IMR-90 (cell line): ENCODE results near the gene DDX21. TPM values are rescaled to one million over a fixed set of nuclear protein-coding genes. Genes with fewer than 3 reads are reported as not detected.

ENCODE experiments used
- ATAC-seq: fragments of 200-7000 bp; cut with Tn5 transposase; 2 replicates; pipeline ENCODE4 v1.9.1; 2020; ENCODE audit warnings: low read depth, mild to moderate bottlenecking, moderate library complexity
- BruUV-seq: library from RNA; stranded (reverse); fragments of 400-500 nt; replicated peaks from 2 replicates; lab custom pipeline; 2021; lab: Mats Ljungman, UMichigan
- CTCF ChIA-PET: fragments of 300-600 bp; formaldehyde crosslinking; extraction: SDS; loops from one replicate; lab custom pipeline; 2021; ENCODE audit warnings: antibody characterized with exemption; lab: Yijun Ruan, JAX
- POLR2A ChIA-PET: fragments of 300-600 bp; sonication (Branson Sonifier 250); formaldehyde crosslinking; loops from one replicate; lab custom pipeline; 2022; ENCODE audit warnings: antibody characterized with exemption; ENCODE audit not compliant: unreplicated experiment; lab: Charles Lee
- DNase-seq: peaks from one replicate; pipeline ENCODE4 v3.0.0; 2013
- H2AFZ ChIP-seq: replicated peaks from 2 replicates; pipeline ENCODE3; 2013; ENCODE audit warnings: low read length, mild to moderate bottlenecking; ENCODE audit not compliant: poor library complexity
- H2AK5ac ChIP-seq: 2 replicates; pipeline ENCODE4 v1.6.1; 2013; ENCODE audit warnings: low read depth, low read length, inconsistent platforms
- H2AK9ac ChIP-seq: replicated peaks from 2 replicates; pipeline ENCODE3; 2013; ENCODE audit warnings: mild to moderate bottlenecking, low read depth, low read length, moderate library complexity; ENCODE audit not compliant: poor library complexity
- H2BK120ac ChIP-seq: 2 replicates; pipeline ENCODE4 v1.6.1; 2013; ENCODE audit warnings: low read depth, low read length, inconsistent platforms
- H2BK15ac ChIP-seq: 3 replicates; pipeline ENCODE4 v1.6.1; 2013; ENCODE audit warnings: low read depth, low read length, inconsistent platforms
- H2BK20ac ChIP-seq: 2 replicates; pipeline ENCODE4 v1.6.1; 2013; ENCODE audit warnings: low read depth, mild to moderate bottlenecking, inconsistent platforms, low read length, moderate library complexity
- H2BK5ac ChIP-seq: 2 replicates; pipeline ENCODE4 v1.6.1; 2013; ENCODE audit warnings: mild to moderate bottlenecking, low read depth, low read length, inconsistent platforms; ENCODE audit not compliant: poor library complexity, severe bottlenecking
- H3K14ac ChIP-seq: replicated peaks from 2 replicates; pipeline ENCODE4 v1.6.1; 2013; ENCODE audit warnings: low read depth, low read length, inconsistent platforms
- H3K18ac ChIP-seq: 2 replicates; pipeline ENCODE4 v1.6.1; 2013; ENCODE audit warnings: low read depth, low read length, control low read depth
- H3K23ac ChIP-seq: 2 replicates; pipeline ENCODE4 v1.6.1; 2013; ENCODE audit warnings: low read depth, low read length, inconsistent platforms
- H3K27ac ChIP-seq: 2 replicates; pipeline ENCODE4 v1.5.1; 2013; ENCODE audit warnings: mild to moderate bottlenecking, control low read depth, low read length; ENCODE audit not compliant: insufficient read depth
- H3K27me3 ChIP-seq: 2 replicates; pipeline ENCODE4 v1.6.1; 2013; ENCODE audit warnings: low read length; ENCODE audit not compliant: control insufficient read depth, insufficient read depth
- H3K36me3 ChIP-seq: 2 replicates; pipeline ENCODE4 v1.6.1; 2013; ENCODE audit warnings: low read length, mixed read lengths; ENCODE audit not compliant: control insufficient read depth, insufficient read depth
- H3K4ac ChIP-seq: 2 replicates; pipeline ENCODE4 v1.6.1; 2013; ENCODE audit warnings: low read depth, low read length, inconsistent platforms
- H3K4me1 ChIP-seq: 2 replicates; pipeline ENCODE4 v1.6.1; 2013; ENCODE audit warnings: low read length, mixed read lengths; ENCODE audit not compliant: control insufficient read depth, insufficient read depth
- H3K4me2 ChIP-seq: 2 replicates; pipeline ENCODE4 v1.6.1; 2013; ENCODE audit warnings: low read depth, mild to moderate bottlenecking, control low read depth, low read length, moderate library complexity
- H3K4me3 ChIP-seq: 2 replicates; pipeline ENCODE4 v1.5.1; 2013; ENCODE audit warnings: low read depth, mild to moderate bottlenecking, control low read depth, low read length, moderate library complexity; ENCODE audit not compliant: insufficient read depth
- H3K56ac ChIP-seq: 2 replicates; pipeline ENCODE4 v1.6.1; 2013; ENCODE audit warnings: low read length, inconsistent platforms; ENCODE audit not compliant: insufficient read depth; ENCODE audit errors: extremely low read depth
- H3K79me1 ChIP-seq, 2 experiments: 2 replicates each; pipeline ENCODE4 v1.6.1; 2013; ENCODE audit warnings: low read length in 2 of 2, inconsistent platforms in 1 of 2, low read depth in 1 of 2
- H3K9ac ChIP-seq: 2 replicates; pipeline ENCODE4 v1.6.1; 2013; ENCODE audit warnings: low read depth, low read length, control low read depth
- H3K9me1 ChIP-seq: 2 replicates; pipeline ENCODE4 v1.6.1; 2013; ENCODE audit warnings: low read length, inconsistent platforms; ENCODE audit not compliant: insufficient read depth
- H3K9me3 ChIP-seq: 2 replicates; pipeline ENCODE4 v1.6.1; 2013; ENCODE audit warnings: low read length; ENCODE audit not compliant: control insufficient read depth, insufficient read depth
- H4K20me1 ChIP-seq: 2 replicates; pipeline ENCODE4 v1.6.1; 2013; ENCODE audit warnings: low read length, inconsistent platforms; ENCODE audit not compliant: insufficient read depth
- H4K5ac ChIP-seq: 2 replicates; pipeline ENCODE4 v1.6.1; 2013; ENCODE audit warnings: mild to moderate bottlenecking, low read depth, low read length, control low read depth
- H4K8ac ChIP-seq, 2 experiments: 2 replicates each; pipeline ENCODE4 v1.6.1; 2013; ENCODE audit warnings: low read depth in 2 of 2, low read length in 2 of 2, control low read depth in 1 of 2, inconsistent platforms in 1 of 2
- H4K91ac ChIP-seq: 2 replicates; pipeline ENCODE4 v1.6.1; 2013; ENCODE audit warnings: low read depth, low read length, inconsistent platforms; ENCODE audit not compliant: insufficient read depth
- BHLHE40 ChIP-seq: fragments of 150-350 bp; IDR thresholded peaks from 2 replicates; pipeline ENCODE4 v1.6.1; 2016; ENCODE audit warnings: mild to moderate bottlenecking, low read depth, low read length
- CEBPB ChIP-seq: IDR thresholded peaks from 2 replicates; pipeline ENCODE4 v1.6.1; 2012; ENCODE audit warnings: low read depth, low read length, improper control_type of control experiment
- CTCF ChIP-seq: conservative IDR thresholded peaks from 2 replicates; pipeline ENCODE4 v1.5.1; 2012; ENCODE audit warnings: mild to moderate bottlenecking, low read depth, low read length, improper control_type of control experiment
- ELK1 ChIP-seq: fragments of 150-350 bp; IDR thresholded peaks from 2 replicates; pipeline ENCODE4 v1.6.1; 2016; ENCODE audit warnings: low read depth, mild to moderate bottlenecking, low read length, moderate library complexity, borderline replicate concordance
- FOS ChIP-seq: fragments of 150-350 bp; IDR thresholded peaks from 2 replicates; pipeline ENCODE4 v1.6.1; 2016; ENCODE audit warnings: low read depth, low read length
- MAFK ChIP-seq: IDR thresholded peaks from 2 replicates; pipeline ENCODE4 v1.6.1; 2012; ENCODE audit warnings: low read depth, low read length, improper control_type of control experiment
- MAZ ChIP-seq: IDR thresholded peaks from 2 replicates; pipeline ENCODE4 v1.6.1; 2012; ENCODE audit warnings: low read depth, mild to moderate bottlenecking, low read length, improper control_type of control experiment, moderate library complexity, borderline replicate concordance
- NFE2L2 ChIP-seq: fragments of 150-350 bp; IDR thresholded peaks from 2 replicates; pipeline ENCODE4 v1.6.1; 2016; ENCODE audit warnings: low read depth, mild to moderate bottlenecking, low read length
- POLR2A ChIP-seq: IDR thresholded peaks from 2 replicates; pipeline ENCODE4 v1.6.1; 2012; ENCODE audit warnings: mild to moderate bottlenecking, low read depth, low read length
- RAD21 ChIP-seq: IDR thresholded peaks from 2 replicates; pipeline ENCODE4 v1.6.1; 2012; ENCODE audit warnings: low read length, improper control_type of control experiment
- RCOR1 ChIP-seq: IDR thresholded peaks from 2 replicates; pipeline ENCODE4 v1.6.1; 2012; ENCODE audit warnings: mild to moderate bottlenecking, low read length, improper control_type of control experiment; ENCODE audit not compliant: insufficient replicate concordance
- RFX5 ChIP-seq: IDR thresholded peaks from 2 replicates; pipeline ENCODE4 v1.8.0; 2012; ENCODE audit warnings: low read depth, mild to moderate bottlenecking, low read length, moderate library complexity
- SMC3 ChIP-seq: fragments of 150-350 bp; IDR thresholded peaks from 2 replicates; pipeline ENCODE4 v1.6.1; 2016; ENCODE audit warnings: low read depth, mild to moderate bottlenecking, antibody characterized with exemption, low read length, moderate library complexity
- USF2 ChIP-seq: fragments of 150-350 bp; IDR thresholded peaks from 2 replicates; pipeline ENCODE4 v1.6.1; 2017; ENCODE audit warnings: mild to moderate bottlenecking, antibody characterized with exemption, low read length, low read depth
- WGBS, 2 experiments: methylation state at CpG; one replicate each; pipeline versions ENCODE4 v1.1.5 to v1.1.7; 2013; ENCODE audit warnings: missing lambda C conversion rate in 2 of 2; ENCODE audit not compliant: insufficient read length in 1 of 2; ENCODE audit errors: extremely low coverage in 2 of 2; 5-methylcytosine and 5-hydroxymethylcytosine counted together
- dilution Hi-C: fragments of 300-500 bp; cut with HindIII; formaldehyde crosslinking; loops from one replicate; pipeline ENCODE4 v1.14.3; 2018; ENCODE audit warnings: low sequenced_read_pairs; ENCODE audit not compliant: unreplicated experiment
- in situ Hi-C: fragments of 300-500 bp; cut with MboI; formaldehyde crosslinking; loops from 3 replicates; pipeline ENCODE4 v1.14.3; 2019; ENCODE audit warnings: low sequenced_read_pairs, inconsistent platforms, mixed read lengths
- intact Hi-C: fragments of 100-400 bp; cut with micrococcal nuclease; formaldehyde crosslinking; loops from 2 replicates; pipeline ENCODE4 v1.10.0; 2022
- polyA plus RNA-seq, 3 experiments: library from polyadenylated mRNA; depleted of rRNA; stranded (reverse); fragments of >200 nt; gene quantifications; 2 replicates each; pipeline ENCODE4 v1.2.3, GENCODE V29; 2012; ENCODE audit warnings: low replicate concordance in 1 of 3
- total RNA-seq: library from RNA; depleted of rRNA; stranded (reverse); fragments of >200 nt; gene quantifications from 2 replicates; pipeline ENCODE4 v1.2.3, GENCODE V29; 2012

DDX21 gene
- total and polyA plus RNA-seq, 2 of the 4 experiments (the other 2 are of a cell fraction) = 43.2 to 73.7 TPM

- Histone ChIP-seq H3K18ac (no peak overlapping the region), H2AFZ (no peak overlapping the region), H3K4ac (no peak overlapping the region), H3K4me2 (no peak overlapping the region), H3K36me3 (peaks cover 8% of the 10 kb centered on the region), H4K8ac (peak overlapping the region; percentile 50 to 52; a peak in 2 of 4 replicates), H4K5ac (no peak overlapping the region), H2BK120ac (no peak overlapping the region), H2AK9ac (no peak overlapping the region), H3K9me3 (no peaks in the 10 kb centered on the region), H2AK5ac (0 out of 2 replicates have a peak overlapping the region, but pooled peaks have one; percentile 11), H4K91ac (no peak overlapping the region), H3K79me1 (peaks cover 0 to 26% of the 10 kb centered on the region in 2 experiments; a peak in 3 of 4 replicates), H2BK5ac (no peak overlapping the region), H2BK15ac (no peak overlapping the region), H4K20me1 (peaks cover 29% of the 10 kb centered on the region), H3K14ac (no peak overlapping the region), H3K23ac (no peak overlapping the region), H3K56ac (no peak overlapping the region), H3K4me3 (no peak overlapping the region), H3K27ac (no peak overlapping the region), H3K4me1 (peaks cover 3% of the 10 kb centered on the region), H3K27me3 (no peaks in the 10 kb centered on the region), H3K9me1 (no peaks in the 10 kb centered on the region), H3K9ac (no peak overlapping the region), H2BK20ac (no peak overlapping the region)
- ChIA-PET CTCF (interaction anchor here (0.9 to 1.3 kb wide), 2 partner anchors 30 to 41 kb away, joined by 4 read pairs; no protein-coding TSS in a partner anchor), POLR2A (no interaction called here)
- TF ChIP-seq RFX5 (no peak), RCOR1 (no peak), USF2 (no peak), SMC3 (no peak), BHLHE40 (no peak), MAZ (no peak), RAD21 (no peak), MAFK (no peak), ELK1 (no peak), CEBPB (no peak), NFE2L2 (no peak), FOS (no peak), CTCF (no peak), POLR2A (no peak)
- no CpG with 5 or more reads among the region's 12 CpGs for WGBS, 2 experiments
- no TSS peak for BruUV-seq
- in situ Hi-C loops (no loop called here), dilution Hi-C loops (no loop called here), intact Hi-C loops (no loop called here)
- ATAC-seq = no peak
- DNase-seq = no peak
Measured at GRCh38 chr10:68954904-68955303, 1.1 kb upstream of the DDX21 start.
